Activated CD8-positive, alpha-beta memory T cell treated with anti-CD3 and anti-CD28 coated beads for 4 hours (primary cell): ENCODE measurements around the gene NOX3.
"Not testable (repeated sequence)": the region's sequence is repeated elsewhere in the genome, so short reads cannot be mapped to it uniquely, and the experiment has no call there.

Source experiments
- DNase-seq, 2 donors: peaks; one replicate each; pipeline ENCODE4 v3.0.0-alpha.2; 2020; ENCODE audit warnings: low read depth in 2 of 2

The NOX3 gene

DNA sequence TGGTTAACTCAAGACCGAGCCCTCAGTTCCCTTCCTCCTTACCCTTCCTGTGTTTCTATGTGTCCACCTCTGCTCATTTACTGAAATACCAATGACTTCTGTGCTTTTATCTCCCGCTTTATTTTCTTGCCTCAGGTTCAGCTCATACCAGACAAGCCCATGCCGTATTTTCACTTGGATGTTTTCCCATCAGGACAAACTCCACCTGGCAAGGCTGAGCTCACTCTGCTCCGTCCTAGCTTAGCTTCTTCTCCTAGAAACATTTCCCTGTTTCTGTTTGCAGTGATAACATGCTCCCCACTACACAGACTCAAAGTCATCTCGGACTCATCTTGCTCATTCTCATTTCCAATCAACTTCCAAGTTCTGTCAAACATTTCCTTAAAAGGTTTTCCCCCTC, 84.4 kb downstream of the NOX3 start:
- DNase-seq, result no peak

GRCh38 chr6:155366325-155366724, 89.3 kb downstream of the NOX3 start:
- no peak for DNase-seq

- no peak for DNase-seq
These were observed 90.7 kb downstream of the NOX3 start for GRCh38 chr6:155364844-155365437.

GRCh38 chr6:155364021-155364420, 91.6 kb downstream of the NOX3 start:
- not testable (repeated sequence) for DNase-seq

GRCh38 chr6:155362968-155363632, 92.5 kb downstream of the NOX3 start:
- not testable (repeated sequence) for DNase-seq

DNA sequence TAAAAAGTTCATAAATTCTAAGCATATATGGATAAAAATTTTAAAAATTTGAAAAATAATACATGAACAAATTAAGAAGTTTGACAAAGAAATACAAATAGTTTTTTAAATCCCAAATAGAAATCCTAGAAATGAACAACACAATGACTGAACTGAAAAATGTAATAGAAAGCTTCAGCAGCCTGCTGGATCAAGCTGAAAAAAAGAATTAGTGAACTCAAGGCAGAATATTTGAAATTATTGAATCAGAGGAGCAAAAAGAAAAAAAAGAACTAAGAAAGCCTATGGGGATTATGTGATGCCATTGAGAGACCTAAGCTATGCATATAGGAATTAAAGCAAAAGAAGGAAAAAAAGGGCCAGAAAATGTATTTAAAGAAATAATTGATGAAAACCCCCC, 101.5 kb downstream of the NOX3 start:
- DNase-seq, result no peak

- DNase-seq, result no peak
These were observed 102.8 kb downstream of the NOX3 start for GRCh38 chr6:155352811-155353210.

DNA sequence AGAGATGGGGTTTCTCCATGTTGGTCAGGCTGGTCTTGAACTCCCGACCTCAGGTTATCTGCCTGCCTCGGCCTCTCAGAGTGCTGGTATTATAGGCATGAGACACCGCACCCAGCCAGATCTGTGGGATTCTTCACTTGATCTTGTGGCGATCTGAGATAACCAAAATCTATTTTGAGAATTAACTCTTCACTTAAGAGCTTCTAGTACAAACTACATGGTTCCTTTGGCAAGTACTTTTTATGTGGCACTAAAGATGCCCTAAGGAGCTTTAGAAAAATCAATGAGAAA, 103.6 kb downstream of the NOX3 start:
- DNase-seq, result no peak

GRCh38 chr6:155351273-155352129, 104.1 kb downstream of the NOX3 start:
- no peak for DNase-seq

- no peak for DNase-seq
These were observed 105.7 kb downstream of the NOX3 start for GRCh38 chr6:155349956-155350355.

DNA sequence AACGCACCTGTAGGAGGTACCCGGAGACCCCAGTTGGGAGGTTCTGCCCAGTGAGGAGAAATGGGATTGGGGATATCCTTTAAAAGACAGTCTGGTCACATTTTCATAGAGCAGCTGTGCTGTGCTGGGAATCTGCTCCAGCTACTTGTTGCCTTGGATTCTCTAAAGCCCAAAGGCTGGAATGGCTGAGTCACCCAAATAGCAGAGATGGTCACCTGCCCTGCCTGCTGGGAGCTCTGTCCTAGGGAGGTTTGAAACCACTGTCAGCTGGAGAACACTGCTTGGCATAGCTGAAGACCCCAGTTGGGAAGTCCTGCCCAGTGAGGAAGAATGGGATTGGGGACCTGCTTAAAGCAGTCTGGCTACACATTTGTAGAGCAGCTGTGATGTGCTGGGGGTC, 106.5 kb downstream of the NOX3 start:
- no peak for DNase-seq

DNA sequence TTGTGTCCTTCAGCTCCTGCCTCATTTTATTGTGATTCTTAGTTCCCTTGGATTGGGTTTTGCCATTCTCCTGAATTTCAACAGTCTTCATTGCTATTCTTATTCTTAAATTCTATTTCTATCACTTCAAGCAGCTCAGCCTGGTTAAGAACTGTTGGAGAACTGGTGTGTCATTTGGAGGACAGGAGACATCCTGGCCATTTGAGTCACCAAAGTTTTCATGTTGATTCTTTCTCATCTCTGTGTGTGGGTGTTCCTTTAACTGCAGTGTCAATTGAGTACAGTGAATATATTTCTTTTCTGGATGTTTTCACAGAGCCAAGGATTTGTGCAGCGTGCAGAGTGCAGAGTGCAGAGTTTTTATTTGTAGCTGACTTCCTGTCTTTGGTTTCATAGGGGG, 107.8 kb downstream of the NOX3 start:
- DNase-seq, result no peak

DNA sequence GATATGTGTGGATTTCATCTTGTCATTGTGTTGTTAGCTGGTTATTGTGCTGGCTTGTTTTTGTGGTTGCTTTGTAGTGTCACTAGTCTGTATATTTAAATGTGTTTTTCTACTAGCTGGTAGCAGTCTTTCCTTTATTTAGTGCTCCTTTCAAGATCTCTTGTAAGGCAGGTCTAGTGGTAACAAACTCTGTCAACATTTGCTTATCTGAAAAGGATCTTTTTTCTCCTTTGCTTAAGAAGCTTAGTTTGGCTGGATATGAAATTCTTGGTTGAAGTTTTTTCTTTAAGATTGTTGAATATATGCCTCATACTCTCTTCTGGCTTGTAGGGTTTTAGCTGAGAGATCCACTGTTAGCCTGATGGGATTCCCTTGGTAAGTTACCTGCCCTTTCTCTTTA, 108.7 kb downstream of the NOX3 start:
- DNase-seq, result no peak
